ENCODE data around the gene SNU13. TPM values are rescaled to one million over a fixed set of nuclear protein-coding genes. Genes with fewer than 3 reads are reported as not detected.

SNU13 gene
- total RNA-seq, 3 donors from 2014 or later, result 92.4 to 98.1 (median 97.9) TPM

DNA sequence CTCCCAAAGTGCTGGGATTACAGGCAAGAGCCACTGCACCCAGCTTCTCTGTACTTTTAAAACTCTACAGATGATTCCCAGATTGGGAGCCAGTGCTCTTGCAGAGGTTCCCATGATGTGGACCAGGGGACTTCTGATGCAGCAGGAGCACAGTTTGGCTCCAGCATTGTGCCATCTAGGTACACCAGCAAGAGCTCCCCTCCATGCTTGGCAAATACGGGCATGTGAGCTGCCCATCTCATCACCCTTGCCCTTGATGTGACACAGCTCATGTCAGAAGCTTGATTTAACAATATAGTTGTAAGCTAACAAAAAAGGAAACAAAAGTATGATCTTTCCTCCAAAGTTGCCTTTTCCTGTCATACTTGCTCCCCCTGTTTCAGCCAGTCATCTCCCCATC is 28.7 kb downstream of the SNU13 start:
- peaks cover 14% of the 10 kb centered on the region for H3K36me3 ChIP-seq (ENCODE audit: low read depth)
- DNase-seq (no peak), ATAC-seq (no peak)
- H3K4me1 ChIP-seq (ENCODE audit: low read depth), result no peaks in the 10 kb centered on the region
- intact Hi-C loops (cut with DNase I, micrococcal nuclease), result no loop called here
- TF ChIP-seq CTCF (IDR thresholded peaks at IDR 0.05), result no peak
- H3K4me3 ChIP-seq, result no peak overlapping the region
- no peaks in the 10 kb centered on the region for H3K9me3 ChIP-seq

- DNase-seq (no peak), ATAC-seq (no peak)
- intact Hi-C loops (cut with DNase I, micrococcal nuclease), result no loop called here
- TF ChIP-seq CTCF (IDR thresholded peaks at IDR 0.05), result no peak
- Histone ChIP-seq H3K36me3 (ENCODE audit: low read depth) (peaks cover 21% of the 10 kb centered on the region), H3K4me3 (no peak overlapping the region), H3K4me1 (ENCODE audit: low read depth) (no peaks in the 10 kb centered on the region), H3K9me3 (no peaks in the 10 kb centered on the region)
Observed at GRCh38 chr22:41658869-41659268, 29.8 kb downstream of the SNU13 start.

DNA sequence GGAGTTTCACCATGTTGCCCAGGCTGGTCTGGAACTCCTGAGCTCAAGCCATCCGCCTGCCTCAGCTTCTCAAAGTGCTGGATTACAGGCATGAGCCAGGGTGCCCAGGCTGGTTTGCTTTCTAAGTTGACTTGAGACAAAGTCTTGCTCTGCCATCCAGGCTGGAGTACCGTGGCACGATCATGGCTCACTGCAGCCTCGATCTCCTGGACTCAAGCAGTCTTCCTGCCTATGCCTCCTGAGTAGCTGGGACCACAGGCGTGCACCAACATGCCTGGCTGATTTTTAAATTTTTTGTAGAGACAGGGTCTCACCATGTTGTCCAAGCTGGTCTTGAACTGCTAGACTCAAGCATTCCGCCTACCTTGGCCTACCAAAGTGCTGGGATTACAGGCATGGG is 31.0 kb downstream of the SNU13 start:
- Histone ChIP-seq H3K4me3 (no peak overlapping the region), H3K4me1 (ENCODE audit: low read depth) (no peaks in the 10 kb centered on the region), H3K36me3 (ENCODE audit: low read depth) (peaks cover 21% of the 10 kb centered on the region), H3K9me3 (no peaks in the 10 kb centered on the region)
- intact Hi-C loops (cut with DNase I, micrococcal nuclease), result no loop called here
- DNase-seq (no peak), ATAC-seq (no peak)
- TF ChIP-seq CTCF (IDR thresholded peaks at IDR 0.05), result no peak

DNA sequence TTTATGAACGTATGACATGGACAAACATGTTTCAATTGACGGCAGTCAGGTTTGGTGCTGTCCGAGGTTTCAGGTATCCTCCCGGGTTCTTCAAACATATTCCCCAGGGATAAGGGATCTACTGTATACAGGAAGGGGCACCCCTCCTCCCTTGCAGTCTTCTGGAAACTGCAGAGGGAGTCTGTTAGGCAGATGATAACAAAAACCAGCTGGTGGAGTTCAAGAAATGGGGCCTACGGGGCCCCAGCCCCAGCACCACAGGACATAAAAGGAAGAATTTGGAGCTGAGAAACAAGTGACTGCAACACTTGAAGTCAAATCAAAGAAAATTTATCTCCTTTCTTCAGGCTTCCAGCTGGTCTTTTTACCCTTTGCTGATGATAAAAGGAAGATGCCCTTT is 32.1 kb downstream of the SNU13 start:
- H3K4me3 ChIP-seq, result no peak overlapping the region
- H3K9me3 ChIP-seq, result no peaks in the 10 kb centered on the region
- no peaks in the 10 kb centered on the region for H3K4me1 ChIP-seq (ENCODE audit: low read depth)
- H3K36me3 ChIP-seq (ENCODE audit: low read depth), result peaks cover 21% of the 10 kb centered on the region
- intact Hi-C loops (cut with DNase I, micrococcal nuclease), result no loop called here
- ATAC-seq (no peak), DNase-seq (no peak)
- TF ChIP-seq CTCF (IDR thresholded peaks at IDR 0.05), result no peak

- intact Hi-C loops (cut with DNase I, micrococcal nuclease), result no loop called here
Observed at GRCh38 chr22:41654322-41654721, 34.3 kb downstream of the SNU13 start.

More at GRCh38 chr22:41654322-41654721, 34.3 kb downstream of the SNU13 start:
- no peak for ATAC-seq
- Histone ChIP-seq H3K4me1 (ENCODE audit: low read depth) (no peaks in the 10 kb centered on the region), H3K4me3 (no peak overlapping the region), H3K36me3 (ENCODE audit: low read depth) (peaks cover 27% of the 10 kb centered on the region), H3K9me3 (no peaks in the 10 kb centered on the region)
- no peak for DNase-seq
- no peak for TF ChIP-seq CTCF (IDR thresholded peaks at IDR 0.05)
